Measurements from ENCODE around the gene OR2T2. TPM values are rescaled to one million over a fixed set of nuclear protein-coding genes. Genes with fewer than 3 reads are reported as not detected.

OR2T2 gene
- total and polyA plus RNA-seq, 4 donors, result not detected

- no peak for TF ChIP-seq JUND (IDR thresholded peaks at IDR 0.05)
- TF ChIP-seq FOXA1 (IDR thresholded peaks at IDR 0.05), result no peak
- no peak for TF ChIP-seq NR2F2 (IDR thresholded peaks at IDR 0.05)
- TF ChIP-seq ZBTB33 (IDR thresholded peaks at IDR 0.05), result no peak
- TF ChIP-seq SP1 (IDR thresholded peaks at IDR 0.05), result no peak
- no peak for TF ChIP-seq CTCF (IDR thresholded peaks at IDR 0.05; ENCODE audit: low read depth, low read length, missing input control)
- no peak for TF ChIP-seq MAX (IDR thresholded peaks at IDR 0.05)
- TF ChIP-seq TAF1 (conservative IDR thresholded peaks at IDR 0.05), result no peak
- no peak for TF ChIP-seq EGR1 (IDR thresholded peaks at IDR 0.05; ENCODE audit: low read depth in 2 of 2)
- H3K4me1 ChIP-seq (ENCODE audit: control insufficient read depth in 4 of 4, insufficient read depth in 4 of 4, low read length in 3 of 4), result no peaks in the 10 kb centered on the region
- no peak overlapping the region for H3K9ac ChIP-seq (ENCODE audit: low read depth in 1 of 2, low read length in 2 of 2)
- H3K4me3 ChIP-seq (ENCODE audit: low read depth in 1 of 3, low read length in 3 of 3), result no peak overlapping the region
- WGBS, result 56% methylated on average over 8 of the region's 8 CpGs
- H3K36me3 ChIP-seq (ENCODE audit: control insufficient read depth in 4 of 4, insufficient read depth in 3 of 4, low read depth in 1 of 4, low read length in 3 of 4), result no peaks in the 10 kb centered on the region
- H3K27ac ChIP-seq (ENCODE audit: low read depth in 1 of 2, low read length in 2 of 2), result no peak overlapping the region
- no peak for DNase-seq (ENCODE audit: low spot score)
- peaks cover 0 to 4% (median 0%) of the 10 kb centered on the region in 4 donors for H3K9me3 ChIP-seq (ENCODE audit: control insufficient read depth in 4 of 4, low read length in 3 of 4)
- H3K27me3 ChIP-seq (ENCODE audit: control insufficient read depth in 4 of 4, insufficient read depth in 4 of 4, low read length in 3 of 4), result no peaks in the 10 kb centered on the region
Observed at GRCh38 chr1:248406721-248407692, 38.4 kb upstream of the OR2T2 start.

GRCh38 chr1:248416226-248416625, 29.2 kb upstream of the OR2T2 start:
- Histone ChIP-seq H3K4me1 (ENCODE audit: control insufficient read depth in 4 of 4, insufficient read depth in 4 of 4, low read length in 3 of 4) (no peaks in the 10 kb centered on the region), H3K9me3 (ENCODE audit: control insufficient read depth in 4 of 4, low read length in 3 of 4) (peaks cover 0 to 3% (median 0%) of the 10 kb centered on the region in 4 donors), H3K4me3 (ENCODE audit: low read depth in 1 of 3, low read length in 3 of 3) (no peak overlapping the region), H3K36me3 (ENCODE audit: control insufficient read depth in 4 of 4, insufficient read depth in 3 of 4, low read depth in 1 of 4, low read length in 3 of 4) (no peaks in the 10 kb centered on the region), H3K9ac (ENCODE audit: low read depth in 1 of 2, low read length in 2 of 2) (no peak overlapping the region), H3K27ac (ENCODE audit: low read depth in 1 of 2, low read length in 2 of 2) (no peak overlapping the region), H3K27me3 (ENCODE audit: control insufficient read depth in 4 of 4, insufficient read depth in 4 of 4, low read length in 3 of 4) (no peaks in the 10 kb centered on the region)
- TF ChIP-seq HNF4A (conservative IDR thresholded peaks at IDR 0.05), result no peak
- TF ChIP-seq HNF4G (IDR thresholded peaks at IDR 0.05), result no peak
- TF ChIP-seq MAX (IDR thresholded peaks at IDR 0.05), result no peak
- no peak for TF ChIP-seq FOXA2 (IDR thresholded peaks at IDR 0.05)
- TF ChIP-seq NR2F2 (IDR thresholded peaks at IDR 0.05), result no peak
- TF ChIP-seq ATF3 (IDR thresholded peaks at IDR 0.05), result no peak
- no peak for TF ChIP-seq REST (IDR thresholded peaks at IDR 0.05)
- no peak for TF ChIP-seq GABPA (IDR thresholded peaks at IDR 0.05 in 1 of 2, conservative IDR thresholded peaks at IDR 0.05 in 1 of 2)
- TF ChIP-seq RAD21 (IDR thresholded peaks at IDR 0.05), result no peak
- no peak for TF ChIP-seq JUND (IDR thresholded peaks at IDR 0.05)
- no peak for TF ChIP-seq TAF1 (conservative IDR thresholded peaks at IDR 0.05)
- no peak for TF ChIP-seq EGR1 (IDR thresholded peaks at IDR 0.05; ENCODE audit: low read depth in 2 of 2)
- TF ChIP-seq YY1 (IDR thresholded peaks at IDR 0.05), result no peak
- TF ChIP-seq ZBTB33 (IDR thresholded peaks at IDR 0.05), result no peak
- TF ChIP-seq SP1 (IDR thresholded peaks at IDR 0.05), result no peak
- no peak for TF ChIP-seq FOXA1 (IDR thresholded peaks at IDR 0.05)
- no peak for DNase-seq (ENCODE audit: low spot score)
- WGBS, result 41% methylated on average over 3 of the region's 3 CpGs

All from liver (tissue), 9 donors.